Dermis lymphatic vessel endothelial cell (primary cell): ENCODE data around the gene DHCR7. TPM values are rescaled to one million over a fixed set of nuclear protein-coding genes. Genes with fewer than 3 reads are reported as not detected.

Source experiments
- total RNA-seq: library from RNA; depleted of rRNA; stranded (reverse); fragments of >200 nt; gene quantifications from 2 replicates; pipeline ENCODE4 v1.2.1, GENCODE V29; 2014

DHCR7 gene
- total RNA-seq = 13.6 and 23.8 TPM in 2 replicates

GRCh38 chr11:71448257-71449171 is at the start of gene DHCR7:
DHCR7 (minus strand) TSS chr11:71448393; CDS start chr11:71444952, 3,441 bp downstream.

GRCh38 chr11:71453037-71453917 is 5.1 kb upstream of the DHCR7 start, which contains the start of gene NADSYN1:
NADSYN1 (plus strand) TSS chr11:71453203; CDS start chr11:71453297, 94 bp downstream.

Other genes starting within 250 kb of the DHCR7 start
- 0.09 and 0.54 TPM in 2 replicates for gene SHANK2, start 195.8 kb downstream of the DHCR7 start, total RNA-seq
- gene NADSYN1, start 4.8 kb upstream of the DHCR7 start, total RNA-seq = 79.3 and 83.4 TPM in 2 replicates
- under 0.01 and 0.11 TPM in 2 replicates for gene KRTAP5-7, start 78.9 kb upstream of the DHCR7 start, total RNA-seq
- gene KRTAP5-8, start 89.6 kb upstream of the DHCR7 start, total RNA-seq = not detected in 2 replicates
- gene KRTAP5-9, start 100.0 kb upstream of the DHCR7 start, total RNA-seq = not detected in 2 replicates
- not detected in 2 replicates for gene KRTAP5-10, start 117.2 kb upstream of the DHCR7 start, total RNA-seq
- not detected in 2 replicates for gene KRTAP5-11, start 134.5 kb upstream of the DHCR7 start, total RNA-seq